Testis (tissue), 2 donors: ENCODE results near the gene NKX6-2.

Source experiments
- CTCF ChIP-seq, 3 experiments: fragments of 450-650 bp in 2 of 3; fragments of 200-600 bp in 1 of 3; sonication (generic) in 1 of 3; IDR thresholded peaks; one replicate each; pipeline ENCODE4 v1.5.1; 2016 to 2019; ENCODE audit warnings: antibody characterized with exemption in 3 of 3, mild to moderate bottlenecking in 2 of 3, moderate library complexity in 1 of 3
- POLR2A ChIP-seq: fragments of 450-650 bp; IDR thresholded peaks from one replicate; pipeline ENCODE4 v1.6.1; 2017; ENCODE audit warnings: antibody characterized with exemption, mild to moderate bottlenecking, moderate library complexity

GRCh38 chr10:132808383-132809231, 22.7 kb upstream of the NKX6-2 start:
- no peak for TF ChIP-seq CTCF (IDR thresholded peaks at IDR 0.05)
- no peak for TF ChIP-seq POLR2A
